Pons (tissue), 1 donor: Measurements from ENCODE around the gene CASQ2.

ENCODE experiments used
- DNase-seq: peaks from one replicate; pipeline ENCODE4 v3.0.0-alpha.2; 2016; ENCODE audit warnings: low spot score

The CASQ2 gene

GRCh38 chr1:115660151-115660550 is 108.4 kb downstream of the CASQ2 start:
- DNase-seq, result no peak

- no peak for DNase-seq
Measured at GRCh38 chr1:115658646-115659045, 109.9 kb downstream of the CASQ2 start.

GRCh38 chr1:115656461-115657077 is 111.9 kb downstream of the CASQ2 start:
- DNase-seq, result no peak

- no peak for DNase-seq
Measured at GRCh38 chr1:115655916-115656315, 112.6 kb downstream of the CASQ2 start.

GRCh38 chr1:115655306-115655663 is 113.2 kb downstream of the CASQ2 start:
- DNase-seq, result no peak

GRCh38 chr1:115654663-115655305 is 113.7 kb downstream of the CASQ2 start:
- DNase-seq, result no peak

GRCh38 chr1:115654125-115654524 is 114.4 kb downstream of the CASQ2 start:
- no peak for DNase-seq

- no peak for DNase-seq
Measured at GRCh38 chr1:115652236-115652788, 116.2 kb downstream of the CASQ2 start.

- DNase-seq, result no peak
Measured at GRCh38 chr1:115651391-115651790, 117.1 kb downstream of the CASQ2 start.

GRCh38 chr1:115650961-115651360 is 117.6 kb downstream of the CASQ2 start:
- DNase-seq, result no peak
